Measurements from ENCODE around the gene AGPS.
A peak's percentile ranks its signal among the peaks of the same experiment; 100 is the strongest.

Gene AGPS

DNA sequence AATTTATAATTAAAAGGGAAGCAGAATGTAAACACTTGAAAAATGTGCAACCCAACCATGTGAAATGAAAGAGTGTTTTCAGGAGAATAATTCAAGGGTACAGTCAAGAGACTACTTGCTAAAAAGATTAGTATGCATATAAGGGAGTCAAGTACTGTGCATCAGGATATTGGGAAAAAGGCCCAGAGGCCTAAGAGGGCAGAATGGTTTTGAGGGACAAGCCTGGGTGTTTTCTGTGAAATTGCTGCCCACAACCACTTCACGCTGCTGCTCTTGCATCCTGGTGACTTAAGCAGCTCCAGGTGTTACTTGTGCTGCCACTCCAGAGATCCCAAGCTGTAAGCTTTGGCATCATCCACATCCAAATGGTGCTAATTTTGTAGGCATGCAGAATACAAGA, 165.2 kb downstream of the AGPS start:
- H3K4me3 ChIP-seq (ENCODE audit: low read depth, low read length), result no peak overlapping the region
- no peaks in the 10 kb centered on the region for H3K27me3 ChIP-seq (ENCODE audit: insufficient read depth, low read depth, severe bottlenecking)
- H3K27ac ChIP-seq, result no peak overlapping the region
- DNase-seq, result no peak
- no peaks in the 10 kb centered on the region for H3K9me3 ChIP-seq (ENCODE audit: severe bottlenecking)
- TF ChIP-seq, protein P1, sequence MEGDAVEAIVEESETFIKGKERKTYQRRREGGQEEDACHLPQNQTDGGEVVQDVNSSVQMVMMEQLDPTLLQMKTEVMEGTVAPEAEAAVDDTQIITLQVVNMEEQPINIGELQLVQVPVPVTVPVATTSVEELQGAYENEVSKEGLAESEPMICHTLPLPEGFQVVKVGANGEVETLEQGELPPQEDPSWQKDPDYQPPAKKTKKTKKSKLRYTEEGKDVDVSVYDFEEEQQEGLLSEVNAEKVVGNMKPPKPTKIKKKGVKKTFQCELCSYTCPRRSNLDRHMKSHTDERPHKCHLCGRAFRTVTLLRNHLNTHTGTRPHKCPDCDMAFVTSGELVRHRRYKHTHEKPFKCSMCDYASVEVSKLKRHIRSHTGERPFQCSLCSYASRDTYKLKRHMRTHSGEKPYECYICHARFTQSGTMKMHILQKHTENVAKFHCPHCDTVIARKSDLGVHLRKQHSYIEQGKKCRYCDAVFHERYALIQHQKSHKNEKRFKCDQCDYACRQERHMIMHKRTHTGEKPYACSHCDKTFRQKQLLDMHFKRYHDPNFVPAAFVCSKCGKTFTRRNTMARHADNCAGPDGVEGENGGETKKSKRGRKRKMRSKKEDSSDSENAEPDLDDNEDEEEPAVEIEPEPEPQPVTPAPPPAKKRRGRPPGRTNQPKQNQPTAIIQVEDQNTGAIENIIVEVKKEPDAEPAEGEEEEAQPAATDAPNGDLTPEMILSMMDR (IDR thresholded peaks at IDR 0.05; ENCODE audit: low read depth, low read length), result no peak
- H3K36me3 ChIP-seq, result no peaks in the 10 kb centered on the region

- TF ChIP-seq, protein P1 (IDR thresholded peaks at IDR 0.05; ENCODE audit: low read depth, low read length), result no peak
- no peaks in the 10 kb centered on the region for H3K36me3 ChIP-seq
- H3K27ac ChIP-seq, result no peak overlapping the region
- H3K27me3 ChIP-seq (ENCODE audit: insufficient read depth, low read depth, severe bottlenecking), result no peaks in the 10 kb centered on the region
- no peak overlapping the region for H3K4me3 ChIP-seq (ENCODE audit: low read depth, low read length)
- H3K9me3 ChIP-seq (ENCODE audit: severe bottlenecking), result no peaks in the 10 kb centered on the region
- DNase-seq, result no peak
These were observed 167.1 kb downstream of the AGPS start for GRCh38 chr2:177559638-177560037.

DNA sequence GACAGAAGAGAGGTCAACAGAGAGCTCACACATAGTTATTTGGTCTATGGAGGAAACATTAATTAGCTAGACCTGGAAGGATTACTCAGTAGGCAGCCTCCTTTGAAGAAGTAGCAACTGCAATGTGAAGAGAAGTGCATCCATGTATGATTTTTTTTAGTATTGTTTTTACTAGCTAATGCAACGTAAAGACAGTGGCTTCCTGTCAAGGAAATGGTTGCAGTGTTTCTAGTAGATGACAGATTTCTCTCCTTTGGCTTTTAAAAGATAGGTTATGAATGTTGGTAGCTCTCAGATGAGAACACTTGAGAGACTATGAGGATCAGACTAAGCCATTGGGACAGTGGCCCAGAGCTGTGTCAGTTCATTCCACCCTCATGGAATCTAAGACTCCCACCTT, 175.8 kb downstream of the AGPS start:
- H3K9me3 ChIP-seq (ENCODE audit: severe bottlenecking), result no peaks in the 10 kb centered on the region
- no peak overlapping the region for H3K27ac ChIP-seq
- no peak for DNase-seq
- TF ChIP-seq, protein P1 (IDR thresholded peaks at IDR 0.05; ENCODE audit: low read depth, low read length), result no peak
- H3K4me3 ChIP-seq (ENCODE audit: low read depth, low read length), result no peak overlapping the region
- no peaks in the 10 kb centered on the region for H3K27me3 ChIP-seq (ENCODE audit: insufficient read depth, low read depth, severe bottlenecking)
- no peaks in the 10 kb centered on the region for H3K36me3 ChIP-seq

GRCh38 chr2:177568893-177569292, 176.3 kb downstream of the AGPS start:
- no peak overlapping the region for H3K4me3 ChIP-seq (ENCODE audit: low read depth, low read length)
- H3K9me3 ChIP-seq (ENCODE audit: severe bottlenecking), result no peaks in the 10 kb centered on the region
- no peaks in the 10 kb centered on the region for H3K27me3 ChIP-seq (ENCODE audit: insufficient read depth, low read depth, severe bottlenecking)
- no peaks in the 10 kb centered on the region for H3K36me3 ChIP-seq
- TF ChIP-seq, protein P1 (IDR thresholded peaks at IDR 0.05; ENCODE audit: low read depth, low read length), result no peak
- H3K27ac ChIP-seq, result no peak overlapping the region
- no peak for DNase-seq

- Histone ChIP-seq H3K9me3 (ENCODE audit: severe bottlenecking) (no peaks in the 10 kb centered on the region), H3K27me3 (ENCODE audit: insufficient read depth, low read depth, severe bottlenecking) (no peaks in the 10 kb centered on the region), H3K36me3 (no peaks in the 10 kb centered on the region), H3K4me3 (ENCODE audit: low read depth, low read length) (no peak overlapping the region), H3K27ac (no peak overlapping the region)
- TF ChIP-seq, protein P1 (IDR thresholded peaks at IDR 0.05; ENCODE audit: low read depth, low read length), result no peak
- DNase-seq, result peak; percentile 19
These were observed 179.7 kb downstream of the AGPS start for GRCh38 chr2:177572236-177572671.

DNA sequence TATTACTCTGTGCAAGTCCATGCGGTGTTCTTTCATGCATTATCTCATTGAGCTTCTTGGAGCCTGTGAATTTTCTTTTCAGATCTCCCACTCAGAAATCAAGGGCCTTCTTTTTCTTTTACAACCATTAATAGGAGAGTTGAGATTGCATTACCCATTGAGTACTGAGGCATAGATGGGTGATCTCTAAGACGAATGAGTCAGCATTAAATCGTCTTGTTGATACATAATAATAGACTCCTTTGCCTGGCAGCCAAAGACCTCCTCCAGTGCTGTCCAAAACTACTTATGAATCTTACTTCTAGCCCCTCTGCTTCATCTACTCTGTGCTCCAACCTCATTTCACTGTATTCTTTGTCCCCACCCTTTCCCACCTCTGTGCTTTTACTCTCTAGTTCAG, 180.5 kb downstream of the AGPS start:
- no peak for DNase-seq
- no peak overlapping the region for H3K4me3 ChIP-seq (ENCODE audit: low read depth, low read length)
- H3K36me3 ChIP-seq, result no peaks in the 10 kb centered on the region
- H3K9me3 ChIP-seq (ENCODE audit: severe bottlenecking), result no peaks in the 10 kb centered on the region
- TF ChIP-seq, protein P1 (IDR thresholded peaks at IDR 0.05; ENCODE audit: low read depth, low read length), result no peak
- H3K27ac ChIP-seq, result no peak overlapping the region; the same call in 1 of the 2 replicates
- no peaks in the 10 kb centered on the region for H3K27me3 ChIP-seq (ENCODE audit: insufficient read depth, low read depth, severe bottlenecking)
